Heart left ventricle (tissue), 13 donors: ENCODE measurements around the gene CCR2.

ENCODE experiments used
- POLR2A ChIP-seq, 2 donors: fragments of 450-650 bp; IDR thresholded peaks; one replicate each; pipeline ENCODE4 v1.6.1; 2017; ENCODE audit warnings: antibody characterized with exemption in 2 of 2, mild to moderate bottlenecking in 2 of 2, moderate library complexity in 2 of 2
- TF ChIP-seq, protein P1 (sequence below), 12 donors: fragments of 200-600 bp; sonication (generic) in 4 of 12; IDR thresholded peaks; one replicate each; pipeline versions ENCODE4 v1.5.0 to v1.8.0; 2018 to 2022; ENCODE audit warnings: antibody characterized with exemption in 12 of 12, mild to moderate bottlenecking in 5 of 12
- donor health status: ischemic (EF 13 %, LVEDD 7.1; RV severe dilation, severe dysfunction).
- donor health status: DM: no; HTN: yes; CAD: no.
- donor health status: DM: no; HTN: no; CAD: no.
- donor health status: ischemic (EF 25% LVEDD 6.9; RV normal size, moderate dysfunction).
- donor health status: ischemic (EF 25% LVEDD 5.7; RV mildly dilated, moderate dysfunction).
- donor health status: ischemic (EF 35%, LVEDD 5.7; RV mildly dilated, moderate dysfunction).
- donor health status: nonischemic (EF 11% LVEDD 7.7; RV severe dilation, severe dysfunction).
- donor health status: DM: yes; HTN: yes; CAD: no.
- donor health status: PGD.
- donor health status: ischemic (EF 29% LVEDD 5.4; RV normal size, mild dysfunction).
- donor health status: nonischemic (EF 23%, LVEDD 6.1; RV moderate dilation, normal function).

DNA sequence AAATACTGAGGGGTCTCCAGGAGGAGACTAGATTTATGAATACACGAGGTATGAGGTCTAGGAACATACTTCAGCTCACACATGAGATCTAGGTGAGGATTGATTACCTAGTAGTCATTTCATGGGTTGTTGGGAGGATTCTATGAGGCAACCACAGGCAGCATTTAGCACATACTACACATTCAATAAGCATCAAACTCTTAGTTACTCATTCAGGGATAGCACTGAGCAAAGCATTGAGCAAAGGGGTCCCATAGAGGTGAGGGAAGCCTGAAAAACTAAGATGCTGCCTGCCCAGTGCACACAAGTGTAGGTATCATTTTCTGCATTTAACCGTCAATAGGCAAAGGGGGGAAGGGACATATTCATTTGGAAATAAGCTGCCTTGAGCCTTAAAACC, 21.3 kb downstream of the CCR2 start:
- TF ChIP-seq, protein P1, sequence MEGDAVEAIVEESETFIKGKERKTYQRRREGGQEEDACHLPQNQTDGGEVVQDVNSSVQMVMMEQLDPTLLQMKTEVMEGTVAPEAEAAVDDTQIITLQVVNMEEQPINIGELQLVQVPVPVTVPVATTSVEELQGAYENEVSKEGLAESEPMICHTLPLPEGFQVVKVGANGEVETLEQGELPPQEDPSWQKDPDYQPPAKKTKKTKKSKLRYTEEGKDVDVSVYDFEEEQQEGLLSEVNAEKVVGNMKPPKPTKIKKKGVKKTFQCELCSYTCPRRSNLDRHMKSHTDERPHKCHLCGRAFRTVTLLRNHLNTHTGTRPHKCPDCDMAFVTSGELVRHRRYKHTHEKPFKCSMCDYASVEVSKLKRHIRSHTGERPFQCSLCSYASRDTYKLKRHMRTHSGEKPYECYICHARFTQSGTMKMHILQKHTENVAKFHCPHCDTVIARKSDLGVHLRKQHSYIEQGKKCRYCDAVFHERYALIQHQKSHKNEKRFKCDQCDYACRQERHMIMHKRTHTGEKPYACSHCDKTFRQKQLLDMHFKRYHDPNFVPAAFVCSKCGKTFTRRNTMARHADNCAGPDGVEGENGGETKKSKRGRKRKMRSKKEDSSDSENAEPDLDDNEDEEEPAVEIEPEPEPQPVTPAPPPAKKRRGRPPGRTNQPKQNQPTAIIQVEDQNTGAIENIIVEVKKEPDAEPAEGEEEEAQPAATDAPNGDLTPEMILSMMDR (IDR thresholded peaks at IDR 0.05), result no peak
- no peak for TF ChIP-seq POLR2A (IDR thresholded peaks at IDR 0.05)
